Spleen (tissue), 7 donors: ENCODE data around the gene INSR.

Experiments
- POLR2A ChIP-seq, 3 donors: fragments of 450-650 bp; IDR thresholded peaks; one replicate each; pipeline ENCODE4 v1.5.1; 2017; ENCODE audit warnings: antibody characterized with exemption in 3 of 3, mild to moderate bottlenecking in 1 of 3
- POLR2AphosphoS5 ChIP-seq, 3 donors: sonication (generic); formaldehyde crosslinking; IDR thresholded peaks; one replicate each; pipeline ENCODE4 v1.5.1; 2017; ENCODE audit warnings: antibody characterized with exemption in 3 of 3
- TF ChIP-seq, protein P1 (sequence below), 11 experiments: fragments of 200-600 bp in 7 of 11; fragments of 450-650 bp in 4 of 11; sonication (generic) in 4 of 11; IDR thresholded peaks in 8 of 11; conservative IDR thresholded peaks in 3 of 11; 1 replicate in 7 of 11; 2 replicates in 4 of 11; pipeline versions ENCODE4 v1.4.0 to v1.8.0; 2016 to 2021; ENCODE audit warnings: antibody characterized with exemption in 11 of 11, inconsistent platforms in 4 of 11, mild to moderate bottlenecking in 1 of 11
- donor health status: DM: no; HTN: no; CAD: no; lungs with moderate emphysema.
- donor health status: DM: no; HTN: no; CAD: no.
- donor health status: DM: no; HTN: no; CAD: no.

DNA sequence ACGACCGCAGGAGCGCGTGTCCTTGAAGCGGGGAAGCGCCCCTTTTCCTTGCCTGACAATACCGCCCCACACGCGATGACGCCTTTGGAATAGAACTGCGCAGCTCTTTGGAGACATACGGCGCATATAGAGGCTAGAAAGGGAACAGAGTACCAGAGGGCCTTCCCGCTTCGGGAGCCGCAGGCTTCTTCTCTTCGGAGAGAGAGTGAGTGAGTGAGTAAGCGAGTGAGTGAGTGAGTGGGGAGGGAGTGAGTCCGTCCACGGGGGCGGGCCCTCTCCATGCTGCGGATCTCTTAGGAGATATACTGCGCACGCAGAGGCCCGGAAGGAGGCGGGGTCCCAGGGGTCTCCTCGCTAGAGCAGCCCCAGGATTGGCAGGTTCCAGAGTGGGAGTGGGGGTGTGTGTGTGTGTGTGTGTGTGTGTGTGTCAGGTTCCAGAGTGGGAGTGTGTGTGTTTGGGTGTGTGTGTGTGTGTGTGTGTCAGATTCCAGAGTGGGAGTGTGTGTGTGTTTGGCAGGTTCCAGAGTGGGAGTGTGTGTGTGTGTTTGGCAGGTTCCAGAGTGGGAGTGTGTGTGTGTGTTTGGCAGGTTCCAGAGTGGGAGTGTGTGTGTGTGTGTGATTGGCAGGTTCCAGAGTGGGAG, 97.0 kb downstream of the INSR start:
- TF ChIP-seq, protein P1, sequence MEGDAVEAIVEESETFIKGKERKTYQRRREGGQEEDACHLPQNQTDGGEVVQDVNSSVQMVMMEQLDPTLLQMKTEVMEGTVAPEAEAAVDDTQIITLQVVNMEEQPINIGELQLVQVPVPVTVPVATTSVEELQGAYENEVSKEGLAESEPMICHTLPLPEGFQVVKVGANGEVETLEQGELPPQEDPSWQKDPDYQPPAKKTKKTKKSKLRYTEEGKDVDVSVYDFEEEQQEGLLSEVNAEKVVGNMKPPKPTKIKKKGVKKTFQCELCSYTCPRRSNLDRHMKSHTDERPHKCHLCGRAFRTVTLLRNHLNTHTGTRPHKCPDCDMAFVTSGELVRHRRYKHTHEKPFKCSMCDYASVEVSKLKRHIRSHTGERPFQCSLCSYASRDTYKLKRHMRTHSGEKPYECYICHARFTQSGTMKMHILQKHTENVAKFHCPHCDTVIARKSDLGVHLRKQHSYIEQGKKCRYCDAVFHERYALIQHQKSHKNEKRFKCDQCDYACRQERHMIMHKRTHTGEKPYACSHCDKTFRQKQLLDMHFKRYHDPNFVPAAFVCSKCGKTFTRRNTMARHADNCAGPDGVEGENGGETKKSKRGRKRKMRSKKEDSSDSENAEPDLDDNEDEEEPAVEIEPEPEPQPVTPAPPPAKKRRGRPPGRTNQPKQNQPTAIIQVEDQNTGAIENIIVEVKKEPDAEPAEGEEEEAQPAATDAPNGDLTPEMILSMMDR (IDR thresholded peaks at IDR 0.05 in 8 of 11, conservative IDR thresholded peaks at IDR 0.05 in 3 of 11), result no peak
- peak; percentile 35 to 77 (median 72) for TF ChIP-seq POLR2AphosphoS5 (IDR thresholded peaks at IDR 0.05)
- TF ChIP-seq POLR2A (IDR thresholded peaks at IDR 0.05), result no peak
